Pons (tissue), 1 donor: Measurements from ENCODE around the gene SHLD2.
"Not testable (repeated sequence)": the region's sequence is repeated elsewhere in the genome, so short reads cannot be mapped to it uniquely, and the experiment has no call there.

Experiments
- DNase-seq: peaks from one replicate; pipeline ENCODE4 v3.0.0-alpha.2; 2016; ENCODE audit warnings: low spot score

The SHLD2 gene, protein sequence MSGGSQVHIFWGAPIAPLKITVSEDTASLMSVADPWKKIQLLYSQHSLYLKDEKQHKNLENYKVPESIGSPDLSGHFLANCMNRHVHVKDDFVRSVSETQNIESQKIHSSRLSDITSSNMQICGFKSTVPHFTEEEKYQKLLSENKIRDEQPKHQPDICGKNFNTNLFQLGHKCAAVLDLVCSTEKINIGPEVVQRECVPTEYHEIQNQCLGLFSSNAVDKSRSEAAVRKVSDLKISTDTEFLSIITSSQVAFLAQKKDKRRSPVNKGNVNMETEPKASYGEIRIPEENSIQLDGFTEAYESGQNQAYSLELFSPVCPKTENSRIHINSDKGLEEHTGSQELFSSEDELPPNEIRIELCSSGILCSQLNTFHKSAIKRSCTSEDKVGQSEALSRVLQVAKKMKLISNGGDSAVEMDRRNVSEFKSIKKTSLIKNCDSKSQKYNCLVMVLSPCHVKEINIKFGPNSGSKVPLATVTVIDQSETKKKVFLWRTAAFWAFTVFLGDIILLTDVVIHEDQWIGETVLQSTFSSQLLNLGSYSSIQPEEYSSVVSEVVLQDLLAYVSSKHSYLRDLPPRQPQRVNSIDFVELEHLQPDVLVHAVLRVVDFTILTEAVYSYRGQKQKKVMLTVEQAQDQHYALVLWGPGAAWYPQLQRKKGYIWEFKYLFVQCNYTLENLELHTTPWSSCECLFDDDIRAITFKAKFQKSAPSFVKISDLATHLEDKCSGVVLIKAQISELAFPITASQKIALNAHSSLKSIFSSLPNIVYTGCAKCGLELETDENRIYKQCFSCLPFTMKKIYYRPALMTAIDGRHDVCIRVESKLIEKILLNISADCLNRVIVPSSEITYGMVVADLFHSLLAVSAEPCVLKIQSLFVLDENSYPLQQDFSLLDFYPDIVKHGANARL

GRCh38 chr10:87094373-87095235 is at the start of gene SHLD2, which contains the start of gene GLUD1:
SHLD2 (plus strand) TSS chr10:87095206; CDS start chr10:87151355, 56,149 bp downstream.
GLUD1 (minus strand) TSS chr10:87094843; CDS start chr10:87094769, 74 bp downstream.
- peak; percentile 87 for DNase-seq

GRCh38 chr10:87045434-87045938 is 49.5 kb upstream of the SHLD2 start:
- DNase-seq: no peak

- peak; percentile 93 for DNase-seq
Measured at GRCh38 chr10:87053111-87053510, 41.9 kb upstream of the SHLD2 start.

GRCh38 chr10:87053577-87054181 is 41.3 kb upstream of the SHLD2 start:
- peak; percentile 69 for DNase-seq

GRCh38 chr10:87054373-87055295 is 40.4 kb upstream of the SHLD2 start:
- DNase-seq: peak; percentile 60

DNA sequence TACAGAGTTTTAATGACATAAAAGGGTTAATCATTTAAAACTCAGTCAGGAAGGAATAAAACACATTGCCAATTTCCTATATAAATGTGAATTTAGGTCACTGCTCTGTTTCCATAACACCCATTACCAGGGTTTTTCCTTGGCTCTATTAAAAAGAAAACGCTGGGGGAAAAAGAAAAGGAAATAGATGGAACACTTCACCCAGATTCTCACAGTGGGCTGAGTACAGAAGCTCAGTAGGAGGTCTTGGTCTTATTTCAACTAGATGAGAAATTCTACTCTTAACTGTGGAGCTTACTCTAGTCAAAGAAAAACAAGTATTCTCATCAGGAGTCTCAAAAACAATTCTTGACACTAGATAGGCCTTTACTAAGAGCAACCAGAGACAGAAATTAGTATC is 36.8 kb upstream of the SHLD2 start:
- DNase-seq: peak; percentile 61

- DNase-seq: no peak
Measured at GRCh38 chr10:87059401-87059800, 35.6 kb upstream of the SHLD2 start.

DNA sequence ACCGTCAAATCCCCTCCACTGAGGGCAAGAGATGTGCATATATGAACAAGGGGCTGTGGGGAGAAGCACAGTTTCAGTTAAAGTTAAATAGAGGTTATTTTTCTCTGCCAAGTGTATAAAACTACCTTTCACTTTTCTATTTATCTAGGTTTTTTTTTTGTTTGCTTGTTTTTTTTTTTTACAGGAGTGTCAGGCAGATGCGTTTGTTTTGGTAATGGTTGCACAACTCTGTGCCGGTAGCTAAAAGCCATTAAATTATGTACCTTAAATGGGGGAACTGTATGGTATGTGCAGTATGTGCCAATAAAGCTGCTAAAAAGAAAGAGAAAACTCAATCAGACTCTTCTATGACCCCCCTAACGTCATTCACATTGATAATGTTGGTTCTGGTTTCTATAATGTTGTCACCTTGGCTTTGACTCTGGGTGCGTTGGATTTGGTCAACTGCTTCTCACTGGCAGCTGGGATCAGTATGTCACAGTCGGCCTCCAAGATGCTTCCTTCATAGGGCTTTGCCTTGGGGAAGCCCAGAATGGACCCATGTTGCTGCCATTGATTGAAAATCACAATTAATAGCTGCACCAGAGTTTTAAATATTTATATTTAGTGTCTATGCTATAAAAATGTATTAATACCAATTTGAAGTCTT is 34.6 kb upstream of the SHLD2 start:
- DNase-seq: no peak

DNA sequence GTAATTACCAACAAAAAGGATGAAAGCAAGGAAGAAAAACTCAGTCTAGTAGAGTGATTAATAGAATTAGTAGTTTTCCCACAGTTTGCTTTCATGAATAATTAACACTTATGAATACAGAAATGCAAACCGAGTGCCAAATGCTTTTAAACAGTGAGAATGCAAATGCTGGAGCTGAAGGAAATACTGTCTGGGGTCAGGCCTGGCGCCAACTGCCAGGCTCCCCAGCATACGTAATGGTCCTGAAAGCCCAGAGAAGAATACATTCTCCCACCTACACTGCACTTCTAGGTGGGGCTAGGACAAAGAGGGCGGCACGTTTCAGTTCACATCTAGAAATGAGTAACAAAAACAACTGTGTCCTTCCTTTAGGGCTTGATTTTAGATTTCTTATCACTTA is 30.4 kb upstream of the SHLD2 start:
- peak; percentile 87 for DNase-seq

GRCh38 chr10:87066178-87066577 is 28.8 kb upstream of the SHLD2 start:
- no peak for DNase-seq

DNA sequence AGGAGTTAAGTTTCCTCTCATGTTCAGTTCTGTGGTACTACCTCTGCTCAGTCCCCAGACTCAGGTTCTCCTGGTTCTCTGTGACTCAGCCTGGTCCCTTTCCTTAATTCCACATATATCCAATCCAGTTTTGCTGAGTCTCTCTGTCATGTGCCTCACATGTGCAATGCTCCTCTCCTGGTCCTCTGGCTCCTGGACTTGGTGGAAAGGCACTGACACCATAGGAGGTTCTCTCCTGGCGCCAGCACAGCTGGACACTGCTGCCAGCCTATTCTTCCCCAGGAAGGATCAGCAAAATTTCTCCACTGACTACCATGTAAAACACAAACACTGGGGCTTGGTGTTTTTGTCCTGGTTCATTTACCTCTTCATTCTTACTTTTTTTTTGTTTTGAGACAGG is 28.1 kb upstream of the SHLD2 start:
- no peak for DNase-seq

DNA sequence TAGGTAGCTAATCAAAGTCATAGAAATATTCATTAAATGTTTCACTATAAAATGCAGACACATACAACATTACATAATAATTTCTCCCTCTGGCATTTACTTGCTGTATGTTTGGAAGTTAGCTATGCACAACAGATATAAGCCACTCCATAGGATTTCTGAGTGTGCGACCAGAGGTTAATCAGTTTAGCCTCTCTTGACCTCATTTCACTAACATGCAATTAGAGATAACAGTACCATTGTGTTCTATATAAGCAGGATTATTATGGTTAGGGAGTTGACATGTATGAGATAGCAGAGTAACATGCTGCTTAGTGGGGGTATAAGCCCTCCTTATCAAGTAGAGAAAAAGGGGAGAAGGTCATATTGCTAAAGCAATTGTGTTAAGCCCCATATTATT is 26.7 kb upstream of the SHLD2 start:
- DNase-seq: no peak

GRCh38 chr10:87072449-87072848 is 22.6 kb upstream of the SHLD2 start:
- no peak for DNase-seq

GRCh38 chr10:87076421-87076820 is 18.6 kb upstream of the SHLD2 start:
- not testable (repeated sequence) for DNase-seq

DNA sequence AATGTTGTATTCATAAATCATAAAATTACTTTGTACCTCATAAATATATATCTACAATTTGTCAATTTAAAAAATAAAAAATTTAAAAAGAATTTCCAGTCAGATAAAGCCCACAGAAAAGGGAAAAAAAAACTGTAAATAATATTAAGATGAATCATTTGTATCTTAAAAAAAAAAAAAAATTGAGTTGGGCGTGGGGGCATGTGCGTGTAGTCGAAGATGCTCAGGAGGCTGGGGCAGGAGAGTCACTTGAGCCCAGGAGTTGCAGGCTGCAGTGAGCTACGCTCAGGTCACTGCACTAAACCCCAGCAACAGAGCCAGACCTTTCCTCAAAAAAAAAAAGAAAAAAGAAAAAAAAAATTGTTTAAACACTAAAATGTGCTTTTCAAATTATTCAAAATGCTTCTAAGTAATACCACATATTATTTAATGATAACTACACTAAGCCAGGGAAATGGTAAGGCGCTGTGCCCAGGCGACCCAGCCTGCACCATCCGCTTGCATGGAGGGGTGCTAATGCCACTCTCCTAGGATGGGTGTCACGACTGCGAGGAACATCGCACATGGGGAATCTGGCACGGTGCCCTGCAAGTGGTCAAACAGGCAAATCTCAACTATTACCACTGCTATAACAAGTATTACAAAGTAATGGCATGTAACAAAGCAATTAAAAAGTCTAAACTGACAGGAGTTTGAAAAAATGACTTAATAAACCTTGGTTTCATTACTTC is 15.7 kb upstream of the SHLD2 start:
- DNase-seq: no peak

- DNase-seq: not testable (repeated sequence)
Measured at GRCh38 chr10:87080621-87081020, 14.4 kb upstream of the SHLD2 start.

GRCh38 chr10:87081574-87081973 is 13.4 kb upstream of the SHLD2 start:
- DNase-seq: not testable (repeated sequence)

DNA sequence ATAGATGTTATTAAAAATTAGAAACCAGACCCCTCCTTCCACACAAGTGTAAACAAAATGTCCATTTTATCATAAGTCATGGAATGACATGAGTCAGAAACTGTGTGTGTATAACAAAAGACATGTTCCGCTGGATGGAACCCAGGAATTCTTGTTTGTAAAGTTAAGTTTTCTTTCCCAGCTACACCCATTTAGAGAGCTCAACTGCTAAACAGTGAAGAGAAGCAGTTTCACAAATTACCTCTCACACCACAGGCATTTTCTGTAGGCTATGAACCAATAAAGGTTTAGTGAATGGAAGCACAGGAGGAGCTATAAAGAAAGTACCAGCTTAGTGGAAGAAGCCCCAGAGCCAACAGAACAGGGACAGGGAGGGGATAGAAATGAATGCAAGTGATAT is 12.8 kb upstream of the SHLD2 start:
- not testable (repeated sequence) for DNase-seq
